Measurements from ENCODE around the gene PHTF1.
"Not testable (repeated sequence)": the region's sequence is repeated elsewhere in the genome, so short reads cannot be mapped to it uniquely, and the experiment has no call there.

The PHTF1 gene

DNA sequence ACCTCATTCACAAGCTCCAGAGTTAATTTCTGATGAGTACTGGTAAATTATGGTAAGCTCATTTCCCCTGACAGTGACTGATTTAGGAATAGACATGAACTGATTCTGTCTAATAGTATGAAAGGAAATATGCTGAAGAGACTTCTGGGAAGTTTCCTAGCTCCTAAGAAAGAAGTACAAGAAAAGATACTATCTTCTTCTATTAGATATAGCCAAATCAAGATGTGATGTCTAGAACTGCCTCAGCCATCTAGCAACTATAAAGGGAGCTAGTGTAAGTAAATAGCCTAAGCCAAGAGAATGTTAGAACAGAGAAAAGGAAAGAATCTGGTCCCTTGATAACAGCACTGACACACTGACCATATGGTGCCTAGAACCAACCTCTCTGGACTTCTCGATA lies 10.7 kb upstream of the PHTF1 start:
- DNase-seq, result no peak

DNA sequence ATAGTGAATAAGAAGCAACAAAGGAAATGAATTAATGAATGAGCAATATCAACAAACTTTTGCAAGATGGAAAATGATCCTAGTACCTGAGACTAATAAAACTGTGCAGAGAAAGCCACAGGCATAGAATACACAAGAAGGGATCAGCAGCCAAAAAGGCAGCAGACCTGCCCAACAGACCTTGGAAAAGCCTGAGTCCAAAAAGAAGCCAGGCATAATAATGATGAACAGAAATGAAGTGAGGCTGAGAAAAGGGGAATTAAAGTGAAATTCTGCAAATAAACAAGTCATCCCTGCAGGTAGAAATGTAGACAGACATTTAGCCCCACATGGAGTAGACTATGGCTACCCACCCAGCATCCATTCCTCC lies 10.3 kb upstream of the PHTF1 start:
- DNase-seq, result no peak

DNA sequence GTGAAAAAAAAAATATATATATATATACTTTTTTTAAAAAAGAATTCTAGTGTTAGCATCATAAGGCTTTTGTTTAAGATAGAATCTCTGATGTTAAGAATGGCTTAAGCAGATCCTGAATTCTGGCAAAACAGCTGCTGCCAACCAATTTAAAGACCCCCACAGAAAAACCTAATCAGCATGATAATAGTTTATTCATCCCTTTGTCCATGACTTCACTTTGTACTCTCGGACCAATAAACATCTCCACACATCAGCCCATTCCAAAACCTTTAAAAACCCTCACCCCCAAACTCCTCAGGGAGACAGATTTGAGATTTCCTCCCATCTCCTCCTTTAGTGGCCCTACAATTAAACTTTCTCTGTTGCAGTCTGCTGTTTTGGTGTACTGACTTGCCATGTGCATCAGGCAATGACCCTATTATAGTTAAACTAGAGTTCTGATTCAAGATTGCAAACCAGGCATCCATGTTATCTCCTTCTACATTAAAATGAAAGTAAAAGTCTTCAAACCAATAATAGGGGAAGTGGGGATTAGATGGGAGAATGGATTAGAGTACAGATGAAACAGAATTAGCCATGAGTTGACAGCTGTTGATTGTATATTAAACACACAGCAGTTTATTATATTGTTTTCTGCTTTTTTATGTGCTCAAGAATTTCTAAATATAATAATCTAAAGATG lies 9.8 kb upstream of the PHTF1 start:
- DNase-seq, result no peak

DNA sequence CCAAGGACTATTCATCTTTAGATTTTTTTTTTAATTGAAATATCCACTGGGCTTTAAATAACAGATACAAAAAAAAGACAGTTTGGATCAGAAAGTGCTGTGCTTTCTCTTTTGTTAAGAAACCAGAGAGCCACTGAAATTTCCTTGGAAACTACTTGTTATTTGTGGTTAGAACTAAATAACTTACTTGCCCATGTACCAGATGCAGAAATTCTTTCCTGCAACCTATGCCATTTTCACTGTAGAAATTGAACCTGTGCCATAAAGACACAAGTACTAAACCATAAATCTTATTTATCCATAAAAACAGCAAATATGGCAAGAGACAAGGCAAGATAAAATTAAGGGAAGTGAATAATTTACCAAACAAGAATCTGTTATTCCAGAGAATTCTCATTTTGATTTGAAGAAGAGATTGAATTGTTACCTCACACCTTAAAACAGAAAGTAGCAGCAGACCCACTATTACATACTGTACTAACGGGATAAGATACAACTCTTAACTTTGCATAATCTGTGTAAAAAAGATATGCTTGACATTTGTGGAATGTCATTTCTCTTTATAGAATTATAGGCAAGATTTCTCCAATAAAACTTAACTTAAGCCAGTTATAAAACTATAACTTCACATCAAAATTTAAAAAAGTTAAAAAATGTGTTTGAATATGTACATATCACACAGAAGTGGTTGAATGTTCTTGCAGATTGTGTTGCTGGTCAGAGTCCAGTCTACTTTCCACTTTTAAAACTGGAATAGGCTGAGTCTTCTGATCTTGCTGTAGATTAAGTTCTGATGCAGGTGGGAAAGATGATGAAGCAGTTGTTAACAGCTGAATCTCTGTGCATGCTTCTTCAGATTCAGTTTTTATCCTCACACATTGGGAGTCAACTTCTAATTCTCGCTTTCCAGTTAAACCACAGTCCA lies 6.3 kb upstream of the PHTF1 start:
- no peak for DNase-seq

DNA sequence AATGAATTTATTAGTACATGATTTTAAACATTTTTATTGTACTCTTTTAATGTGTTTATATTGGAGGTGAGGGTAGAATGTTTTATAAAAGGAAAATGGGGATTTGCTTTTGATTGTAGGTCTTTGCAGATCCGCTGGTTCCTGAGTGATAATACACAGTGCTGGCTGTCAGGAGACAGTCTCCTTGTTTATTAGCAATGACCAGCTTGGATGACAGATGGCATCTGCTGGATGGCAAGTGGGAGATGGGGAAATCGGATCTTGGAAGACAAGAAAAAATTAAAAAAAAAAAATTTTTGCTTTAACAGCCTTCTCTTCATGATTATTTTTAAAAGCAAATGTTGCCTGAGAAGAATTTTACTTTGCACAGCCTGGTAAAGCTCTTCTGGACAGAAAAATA lies 4.4 kb upstream of the PHTF1 start:
- DNase-seq, result no peak

DNA sequence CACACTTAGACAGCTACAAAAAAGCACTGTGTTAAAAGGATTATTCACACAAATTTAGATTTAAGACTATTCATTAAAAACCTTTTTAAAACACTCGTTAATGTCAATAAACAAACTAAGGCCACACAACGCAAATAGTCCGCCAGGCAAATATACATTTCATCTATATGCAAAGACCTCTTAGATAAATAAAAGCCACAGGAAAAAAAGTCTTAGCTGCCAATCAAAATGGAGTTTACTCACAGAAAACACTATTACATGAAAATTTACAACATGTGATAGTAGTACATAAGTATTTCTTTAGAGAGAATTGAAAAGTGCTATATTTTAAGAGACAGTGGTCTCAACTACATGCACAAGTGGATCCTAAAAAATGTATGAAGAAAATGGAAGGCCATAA lies 2.7 kb upstream of the PHTF1 start:
- DNase-seq, result no peak

DNA sequence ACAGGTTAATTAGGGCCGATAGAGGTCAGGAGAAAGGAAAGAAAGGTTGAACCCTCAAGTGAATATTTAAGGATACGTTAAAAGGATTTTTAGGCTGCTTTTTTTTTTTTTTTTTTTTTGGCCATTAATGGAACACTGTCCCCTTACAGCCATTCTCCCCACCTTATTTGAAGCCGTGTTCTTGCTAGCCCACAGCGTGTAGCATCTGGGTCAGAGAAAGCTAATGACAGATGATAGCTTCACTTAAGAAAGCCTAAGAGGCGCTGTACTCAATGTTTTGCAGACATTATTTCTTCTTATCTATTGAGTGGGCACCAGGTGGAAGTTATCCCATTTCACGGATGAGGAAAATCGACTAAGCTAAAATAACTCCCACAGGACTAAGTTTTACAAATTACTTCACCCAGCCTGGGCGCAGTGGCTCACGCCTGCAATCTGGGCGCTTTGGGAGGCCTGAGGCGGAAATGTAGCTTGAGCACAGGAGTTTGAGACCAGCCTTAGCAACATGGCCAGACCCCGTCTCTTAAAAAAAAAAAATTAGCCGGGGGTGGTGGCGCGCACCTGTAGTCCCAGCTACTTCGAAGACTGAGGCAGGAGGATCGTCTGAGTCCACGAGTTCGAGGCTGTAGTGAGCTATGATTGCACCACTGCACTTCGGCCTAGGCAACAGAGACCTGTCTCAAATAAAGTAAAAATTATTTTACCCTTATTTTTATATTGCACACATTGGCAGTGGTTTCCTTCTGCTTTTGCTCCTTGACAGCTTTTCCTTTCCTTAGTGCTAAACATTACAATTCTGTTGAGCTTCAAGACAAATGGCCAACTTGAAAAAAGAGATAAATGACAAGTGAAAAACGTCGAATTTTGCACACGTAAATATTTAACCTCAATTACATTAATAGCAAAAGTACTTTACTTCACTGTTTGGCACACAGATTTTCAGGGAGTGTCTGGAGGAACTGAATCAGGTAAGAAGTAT lies 1.1 kb upstream of the PHTF1 start:
- no peak for DNase-seq

DNA sequence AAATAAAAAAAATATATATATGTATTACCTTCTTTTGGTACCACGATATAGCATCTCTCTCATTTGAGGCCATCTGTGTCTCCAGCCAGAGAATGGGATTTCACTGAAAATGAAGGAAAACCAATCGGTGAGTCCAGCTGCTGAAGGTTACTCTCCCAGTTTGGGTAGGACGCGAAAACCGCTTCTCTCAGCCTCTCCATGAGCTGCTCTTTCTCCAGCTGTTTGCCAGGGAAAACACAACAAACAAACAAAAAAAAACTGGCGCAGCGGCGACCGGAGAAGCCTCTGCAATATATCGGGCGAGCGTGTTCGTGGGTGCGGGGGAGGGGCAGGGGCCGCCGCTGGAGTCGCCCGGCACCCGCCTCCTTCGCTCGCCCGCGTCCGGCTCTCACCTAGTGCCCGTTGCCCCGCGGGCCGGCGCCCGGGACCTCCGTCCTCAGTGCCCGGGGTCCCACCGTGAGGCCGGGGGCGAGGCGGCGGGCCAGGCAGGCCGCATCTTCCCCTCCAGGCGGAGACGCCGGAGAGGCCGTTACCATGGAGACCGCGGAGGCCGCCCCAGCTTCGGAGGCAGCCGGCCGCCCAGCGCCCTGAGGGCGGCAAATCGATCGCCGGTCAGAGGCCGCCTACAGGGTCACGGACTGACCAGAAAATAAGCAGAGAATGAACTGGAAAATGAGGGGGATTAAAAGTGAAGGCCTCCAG lies 504 bp downstream of the PHTF1 start:
- DNase-seq, result peak; percentile 26 to 39

DNA sequence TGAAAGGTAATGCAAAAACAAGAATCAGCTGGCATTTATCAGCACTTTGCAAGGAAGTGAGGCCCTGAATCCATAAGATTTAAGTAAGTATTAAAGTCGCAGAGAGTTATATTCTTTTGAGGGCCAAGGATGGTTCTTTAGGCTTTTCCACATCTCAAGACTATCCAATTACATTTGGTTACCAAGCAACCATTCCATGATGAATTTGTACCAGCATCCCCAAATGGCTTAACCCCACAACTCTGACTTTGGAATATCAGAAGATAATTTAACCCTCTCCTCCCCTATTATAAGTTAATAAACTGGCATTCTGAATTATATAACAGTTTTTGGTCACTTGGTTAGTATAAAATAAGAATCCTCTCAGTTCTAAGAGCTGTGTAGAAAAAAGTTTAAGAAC lies 2.8 kb downstream of the PHTF1 start:
- no peak for DNase-seq

DNA sequence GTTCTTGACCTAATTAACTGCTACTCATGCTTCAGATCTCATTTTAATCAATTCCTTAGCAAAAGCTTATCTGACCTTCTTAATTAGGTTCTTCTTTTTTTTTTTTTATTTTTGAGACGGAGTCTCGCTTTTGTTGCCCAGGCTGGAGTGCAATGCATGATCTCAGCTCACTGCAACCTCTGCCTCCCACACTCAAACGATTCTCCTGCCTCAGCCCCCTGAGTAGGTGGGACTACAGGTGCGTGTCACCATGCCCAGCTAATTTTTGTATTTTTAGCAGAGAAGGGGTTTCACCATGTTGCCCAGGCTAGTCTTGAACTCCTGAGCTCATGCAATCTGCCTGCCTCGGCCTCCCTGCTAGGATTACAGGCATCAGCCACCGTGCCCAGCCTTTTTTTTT lies 6.0 kb downstream of the PHTF1 start:
- DNase-seq, result not testable (repeated sequence)

DNA sequence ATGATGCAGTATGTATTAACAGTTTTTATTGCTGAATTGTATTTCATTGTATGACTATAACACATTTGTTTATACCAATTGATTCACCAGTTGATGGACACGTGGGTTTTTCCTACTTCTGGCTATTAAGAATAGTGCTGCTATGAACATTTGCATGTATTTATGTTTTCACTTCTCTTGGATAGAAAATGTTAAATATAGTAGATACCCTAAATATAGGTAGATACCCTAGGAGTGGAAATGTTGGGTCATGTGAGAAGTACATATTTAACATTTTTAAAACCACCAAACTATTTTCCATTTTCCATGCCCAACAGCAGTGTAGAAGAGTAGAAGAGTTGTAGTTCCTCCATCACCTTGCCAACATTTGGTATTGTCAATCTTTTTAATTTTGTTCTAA lies 7.8 kb downstream of the PHTF1 start:
- no peak for DNase-seq

DNA sequence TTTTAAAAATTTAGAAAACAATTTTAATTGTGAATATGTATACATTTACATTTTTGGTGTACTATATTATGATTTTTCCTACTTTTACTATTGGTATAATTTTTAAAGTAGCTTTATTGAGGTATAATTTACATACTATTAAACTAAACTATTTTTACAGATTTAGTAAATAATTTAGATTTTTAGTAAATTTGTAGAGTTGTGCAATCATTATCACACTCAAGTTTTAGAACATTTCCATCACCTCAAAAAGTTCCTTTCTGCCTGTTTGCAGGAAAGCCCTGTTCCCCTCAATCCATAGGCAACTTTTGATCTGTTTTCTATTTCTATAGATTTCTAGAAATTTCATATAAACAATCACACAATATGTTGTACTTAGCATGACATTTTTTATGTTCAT lies 8.2 kb downstream of the PHTF1 start:
- DNase-seq, result no peak

DNA sequence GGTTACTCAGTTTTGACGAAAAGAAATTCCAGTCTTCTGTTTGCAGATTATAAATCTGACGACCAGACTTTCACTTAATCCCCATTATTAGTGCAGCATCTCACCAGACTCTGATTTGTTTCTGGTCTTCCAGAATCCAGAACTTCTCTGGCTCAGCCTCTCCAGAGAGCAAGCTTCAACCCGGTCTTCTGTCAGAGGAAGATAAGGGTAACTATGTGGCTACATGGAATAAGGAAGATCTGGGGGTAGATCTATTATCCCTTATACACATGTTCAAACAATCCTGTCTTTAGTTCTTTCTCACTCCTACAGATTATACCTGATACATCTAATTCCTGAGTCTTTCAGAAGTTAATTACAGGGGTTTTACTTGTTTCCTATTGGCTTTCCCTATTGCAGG lies 9.9 kb downstream of the PHTF1 start:
- no peak for DNase-seq

DNA sequence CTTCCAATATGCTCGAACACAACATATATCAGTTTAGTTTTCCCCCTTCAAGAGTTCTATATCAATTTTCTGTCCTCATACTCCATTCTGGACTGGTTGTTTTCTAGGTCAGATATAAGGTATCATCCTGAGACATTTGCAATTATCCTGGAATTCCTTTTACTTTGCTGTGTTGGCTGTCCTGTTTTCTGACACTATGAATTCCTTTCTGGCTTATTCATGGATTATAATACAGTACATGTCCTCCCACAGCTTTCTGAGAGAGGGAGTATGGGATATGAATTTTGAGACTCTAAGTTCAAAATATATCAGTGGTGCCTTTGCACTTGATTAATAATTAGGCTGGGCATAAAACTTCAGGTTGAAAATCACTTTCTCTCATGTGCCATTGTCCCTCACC lies 11.9 kb downstream of the PHTF1 start:
- DNase-seq, result no peak

DNA sequence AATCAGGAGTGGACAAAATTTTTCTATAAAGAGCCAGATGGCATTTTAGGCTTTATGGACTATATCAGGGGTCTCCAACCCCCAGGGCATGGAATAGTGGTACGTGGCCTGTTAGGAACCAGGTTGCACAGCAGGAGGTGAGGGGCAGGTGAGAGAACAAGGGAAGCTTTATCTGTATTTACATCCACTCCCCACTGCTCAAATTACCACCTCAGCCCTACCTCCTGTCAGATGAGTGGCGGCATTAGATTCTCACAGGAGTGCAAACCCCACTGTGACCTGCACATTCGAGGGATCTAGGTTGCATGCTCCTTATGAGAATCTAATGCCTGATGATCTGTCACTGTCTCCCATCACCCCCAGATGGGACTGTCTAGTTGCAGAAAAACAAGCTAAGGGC lies 13.9 kb downstream of the PHTF1 start:
- no peak for DNase-seq

DNA sequence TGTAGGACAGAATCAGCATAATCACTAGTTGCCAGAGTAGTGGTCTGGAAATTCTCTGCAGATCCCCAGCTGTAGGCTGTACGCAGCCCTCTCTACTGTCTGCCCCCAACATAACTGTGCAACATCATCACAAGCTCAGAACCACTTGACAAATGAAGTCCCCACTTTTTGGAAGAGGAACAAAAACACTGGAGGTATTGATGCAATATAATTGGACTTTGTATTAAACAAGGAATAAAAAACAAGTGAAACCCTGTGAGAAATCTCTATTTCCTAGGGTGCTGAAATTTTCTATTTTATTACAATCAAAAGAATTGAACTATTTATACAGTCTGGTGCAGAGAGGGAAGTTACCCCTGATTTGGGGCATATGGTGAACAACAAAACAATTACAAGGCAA lies 15.2 kb downstream of the PHTF1 start:
- no peak for DNase-seq

DNA sequence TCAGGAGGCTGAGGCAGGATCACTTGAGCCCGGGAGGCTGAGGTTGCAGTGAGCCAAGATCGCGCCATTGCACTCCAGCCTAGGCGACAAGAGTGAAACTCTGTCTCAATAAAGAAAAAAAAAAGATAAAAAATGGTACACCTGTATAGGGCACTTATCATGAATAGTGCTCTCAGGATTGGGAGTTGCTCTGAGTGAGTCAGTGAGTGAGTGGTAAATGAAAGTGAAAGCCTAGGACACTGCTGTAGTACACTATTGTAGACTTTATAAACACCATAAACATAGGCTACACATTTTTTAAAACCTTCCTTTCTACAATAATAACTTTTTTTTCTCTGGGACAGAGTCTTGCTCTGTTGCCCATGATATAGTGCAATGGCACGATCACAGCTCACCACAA lies 16.8 kb downstream of the PHTF1 start:
- DNase-seq, result no peak

DNA sequence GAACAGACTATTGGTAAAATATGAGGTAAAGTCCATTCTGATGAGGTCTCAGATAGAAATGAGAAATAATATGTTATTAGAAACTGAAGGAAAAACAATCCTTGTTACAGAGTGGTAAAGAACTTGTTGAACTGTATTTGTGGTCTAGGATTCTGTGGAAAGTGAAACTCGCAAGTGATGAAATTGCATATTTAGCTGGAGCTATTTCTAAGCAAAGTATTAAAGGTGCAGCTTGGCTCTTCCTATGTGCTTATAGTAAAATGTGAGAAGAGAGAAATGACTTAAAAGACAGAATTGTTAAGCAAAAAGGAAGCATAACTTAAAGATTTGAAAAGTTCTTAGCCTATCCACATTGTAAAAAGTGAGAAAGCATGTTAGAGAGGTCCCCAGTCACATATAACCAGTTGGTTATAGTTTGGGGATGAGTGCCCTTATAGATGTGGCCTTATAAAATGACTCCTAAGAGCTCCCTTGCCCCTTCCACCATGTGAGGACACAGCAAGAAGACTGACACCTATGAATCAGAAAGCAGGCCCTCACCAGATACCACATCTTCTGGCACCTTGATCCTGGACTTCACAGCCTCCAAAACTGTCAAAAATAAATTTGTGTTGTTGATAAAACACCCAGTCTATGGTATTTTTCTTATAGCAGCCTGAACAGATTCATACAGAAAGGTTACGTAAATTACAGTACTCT lies 24.8 kb downstream of the PHTF1 start:
- no peak for DNase-seq

DNA sequence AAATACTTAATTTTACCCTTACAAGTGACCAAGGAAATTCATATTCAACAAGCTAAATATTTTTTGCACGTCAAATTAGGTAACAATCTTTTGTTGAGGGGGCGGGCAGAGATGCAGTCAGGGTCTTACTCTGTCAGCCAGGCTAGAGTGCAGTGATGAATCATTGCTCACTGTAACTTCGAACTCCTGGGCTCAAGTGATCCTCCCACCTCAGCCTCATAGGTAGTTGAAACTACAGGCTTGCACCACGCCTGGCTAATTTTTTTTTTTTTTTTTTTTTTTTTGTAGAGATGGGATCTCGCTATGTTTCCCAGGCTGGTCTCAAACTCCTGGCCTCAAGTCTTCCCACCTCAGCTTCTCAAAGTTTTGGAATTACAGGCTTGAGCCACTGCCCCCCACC lies 26.5 kb downstream of the PHTF1 start:
- no peak for DNase-seq

DNA sequence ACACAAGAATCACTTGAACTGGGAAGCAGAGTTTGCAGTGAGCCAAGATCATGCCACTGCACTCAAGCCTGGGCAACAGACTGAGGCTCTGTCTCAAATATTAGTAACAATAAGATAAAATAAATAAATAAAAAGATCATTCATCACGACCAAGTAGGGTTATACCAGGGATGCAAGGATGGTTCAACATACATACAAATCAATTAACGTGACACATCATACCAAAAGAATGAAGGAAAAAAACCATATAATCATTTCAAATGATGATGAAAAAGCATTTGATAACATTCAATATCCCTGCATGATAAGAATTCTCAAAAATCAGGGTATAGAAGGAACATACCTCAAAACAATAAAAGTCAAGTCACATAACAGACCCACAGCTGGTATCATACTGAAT lies 38.3 kb downstream of the PHTF1 start:
- DNase-seq, result no peak

DNA sequence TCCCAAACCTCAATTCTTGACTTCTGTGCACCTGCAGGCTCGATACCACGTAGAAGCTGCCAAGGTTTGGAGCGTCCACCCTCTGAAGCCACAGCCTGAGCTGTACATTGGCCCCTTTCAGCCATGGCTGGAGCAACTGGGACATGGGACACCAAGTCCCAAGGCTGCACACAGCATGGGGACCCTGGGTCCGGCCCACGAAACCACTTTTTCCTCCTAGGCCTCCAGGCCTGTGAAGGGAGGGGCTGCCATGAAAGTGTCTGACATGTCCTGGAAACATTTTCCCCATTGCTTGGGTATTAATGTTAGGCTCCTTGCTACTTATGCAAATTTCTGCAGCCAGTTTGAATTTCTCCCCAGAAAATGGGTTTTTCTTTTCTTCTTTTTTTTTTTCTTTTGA lies 40.7 kb downstream of the PHTF1 start:
- not testable (repeated sequence) for DNase-seq

DNA sequence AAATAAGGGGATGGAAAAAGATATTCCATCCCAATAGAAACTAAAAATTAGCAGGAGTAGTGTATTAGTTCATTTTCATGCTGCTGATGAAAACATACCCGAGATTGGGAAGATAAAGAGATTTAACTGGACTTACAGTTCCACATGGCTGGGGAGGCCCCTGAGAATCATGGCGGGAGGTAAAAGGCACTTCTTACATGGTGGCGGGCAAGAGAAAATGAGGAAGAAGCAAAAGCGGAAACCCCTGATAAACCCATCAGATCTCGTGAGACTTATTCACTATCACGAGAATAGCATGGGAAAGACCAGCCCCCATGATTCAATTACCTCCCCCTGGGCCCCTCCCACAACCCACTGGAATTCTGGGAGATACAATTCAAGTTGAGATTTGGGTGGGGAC lies 41.8 kb downstream of the PHTF1 start:
- not testable (repeated sequence) for DNase-seq
